Peyer's patch (tissue), 4 donors: Measurements from ENCODE around the gene PHEX.

Experiments used
- CTCF ChIP-seq, 6 experiments: fragments of 450-650 bp in 4 of 6; fragments of 200-600 bp in 2 of 6; sonication (generic) in 1 of 6; IDR thresholded peaks; one replicate each; pipeline ENCODE4 v1.5.1; 2017 to 2019; ENCODE audit warnings: antibody characterized with exemption in 6 of 6, mild to moderate bottlenecking in 3 of 6, moderate library complexity in 1 of 6
- POLR2A ChIP-seq, 2 donors: fragments of 450-650 bp; IDR thresholded peaks; one replicate each; pipeline ENCODE4 v1.5.1; 2017; ENCODE audit warnings: antibody characterized with exemption in 2 of 2, mild to moderate bottlenecking in 2 of 2, moderate library complexity in 2 of 2

- no peak for TF ChIP-seq POLR2A (IDR thresholded peaks at IDR 0.05)
- TF ChIP-seq CTCF (IDR thresholded peaks at IDR 0.05), result no peak
Observed at GRCh38 chrX:22278375-22278774, 246.2 kb downstream of the PHEX start.
